Measurements from ENCODE around the gene PLIN5. TPM values are rescaled to one million over a fixed set of nuclear protein-coding genes. Genes with fewer than 3 reads are reported as not detected.

The PLIN5 gene
- total and polyA plus RNA-seq, 12 donors, result 25.7 to 149 (median 45.7) TPM

GRCh38 chr19:4581666-4582553, 46.9 kb upstream of the PLIN5 start:
- peak overlapping the region in 3 of 10 donors; percentile 24 to 25 (median 24) for H3K4me3 ChIP-seq
- H3K27me3 ChIP-seq, result peaks cover 19 to 87% (median 58%) of the 10 kb centered on the region in 7 donors
- peaks cover 6 to 31% (median 18%) of the 10 kb centered on the region in 9 donors for H3K4me1 ChIP-seq
- TF ChIP-seq CTCF (IDR thresholded peaks at IDR 0.05), result no peak
- DNase-seq (no peak), ATAC-seq (no peak)
- no peaks in the 10 kb centered on the region for H3K9me3 ChIP-seq
- intact Hi-C loops (cut with DNase I), result loop anchor here in 1 of 10 donors (10.0 kb wide), 1 partner anchor 53 kb away; the partner anchor contains the start of gene TNFAIP8L1
- 13 to 19% methylated on average over 36 to 57 of the region's 57 CpGs for WGBS, 2 donors
- H3K36me3 ChIP-seq, result no peaks in the 10 kb centered on the region
- no peak overlapping the region for H3K27ac ChIP-seq

- DNase-seq (no peak), ATAC-seq (no peak)
- no peaks in the 10 kb centered on the region for H3K36me3 ChIP-seq
- peak overlapping the region in 1 of 10 donors; percentile 58 for H3K27ac ChIP-seq
- intact Hi-C loops (cut with DNase I), result loop anchor here in 1 of 10 donors (10.0 kb wide), 1 partner anchor 54 kb away; the partner anchor contains the start of gene TNFAIP8L1
- H3K9me3 ChIP-seq, result no peaks in the 10 kb centered on the region
- H3K4me3 ChIP-seq, result peak overlapping the region in 9 of 10 donors; percentile 23 to 51 (median 46)
- WGBS, 2 donors, result 0 to 1% methylated on average over 41 to 61 of the region's 62 CpGs
- peaks cover 6 to 31% (median 18%) of the 10 kb centered on the region in 9 donors for H3K4me1 ChIP-seq
- no peak for TF ChIP-seq CTCF (IDR thresholded peaks at IDR 0.05)
- peaks cover 19 to 86% (median 59%) of the 10 kb centered on the region in 7 donors for H3K27me3 ChIP-seq
Observed at GRCh38 chr19:4580961-4581665, 46.1 kb upstream of the PLIN5 start.

GRCh38 chr19:4580021-4580901, 45.2 kb upstream of the PLIN5 start:
- Histone ChIP-seq H3K4me1 (peaks cover 6 to 37% (median 21%) of the 10 kb centered on the region in 9 donors), H3K36me3 (no peaks in the 10 kb centered on the region), H3K4me3 (peak overlapping the region; percentile 3 to 51 (median 45)), H3K27ac (peak overlapping the region in 6 of 10 donors; percentile 21 to 62 (median 52)), H3K27me3 (peaks cover 19 to 85% (median 57%) of the 10 kb centered on the region in 7 donors), H3K9me3 (no peaks in the 10 kb centered on the region)
- DNase-seq (no peak), ATAC-seq (no peak)
- intact Hi-C loops (cut with DNase I), result loop anchor here in 1 of 10 donors (10.0 kb wide), 1 partner anchor 55 kb away; the partner anchor contains the start of gene TNFAIP8L1
- WGBS, 2 donors, result 5 to 7% methylated on average over 48 to 50 of the region's 50 CpGs
- peak in 1 of 9 donors; percentile 23 for TF ChIP-seq CTCF (IDR thresholded peaks at IDR 0.05)
